Measurements from ENCODE around the gene LAPTM5. TPM values are rescaled to one million over a fixed set of nuclear protein-coding genes. Genes with fewer than 3 reads are reported as not detected.

LAPTM5 gene
- total and polyA plus RNA-seq, 2 of the 8 experiments (the other 6 are each of a cell fraction or from before 2014, with no cell fraction given) = 0.37 to 1.4 TPM

DNA sequence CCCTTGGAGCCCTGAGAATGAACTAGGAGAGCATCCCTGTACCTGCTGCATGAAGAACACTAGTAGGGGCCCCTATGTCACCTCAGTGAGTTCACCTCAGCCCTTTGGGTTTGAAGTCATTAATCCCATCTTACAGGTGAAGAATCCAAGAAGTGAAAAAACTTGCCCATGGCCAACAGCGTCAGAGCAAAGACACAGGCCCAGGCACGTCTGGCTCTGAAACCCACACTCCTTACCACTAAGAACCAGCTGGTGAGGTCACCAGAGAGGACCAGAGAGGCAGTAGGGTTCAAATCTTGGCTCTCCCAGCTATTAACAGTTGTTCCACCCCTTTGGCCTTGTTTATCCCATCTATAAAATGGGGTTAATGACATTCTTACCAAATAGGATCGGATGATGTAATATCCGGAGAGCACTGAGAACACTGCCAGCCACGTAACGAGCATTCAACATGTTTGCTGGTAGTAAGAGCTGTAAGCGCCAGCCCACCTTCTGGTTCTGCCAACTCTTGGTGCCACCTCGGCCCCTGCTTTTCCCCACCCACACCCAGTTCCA lies 43.0 kb downstream of the LAPTM5 start:
- Histone ChIP-seq H4K20me1 (replicated peaks in 1 of 2; ENCODE audit: control insufficient read depth in 1 of 2, insufficient read depth in 2 of 2, low read length in 2 of 2) (no peaks in the 10 kb centered on the region), H3K4me1 (replicated peaks in 1 of 4; ENCODE audit: control insufficient read depth in 3 of 4, insufficient read depth in 4 of 4, low read length in 3 of 4) (peaks cover 0 to 4% (median 1%) of the 10 kb centered on the region in 4 experiments; a peak in 5 of 7 replicates), H3K56ac (replicated peaks; ENCODE audit: insufficient read length, low read depth, low read length) (no peak overlapping the region), H4K8ac (ENCODE audit: extremely low read depth, insufficient read depth, low read length) (no peak overlapping the region), H2BK120ac (replicated peaks; ENCODE audit: low read depth, low read length) (no peak overlapping the region), H3K14ac (ENCODE audit: insufficient read length) (no peak overlapping the region), H3K23me2 (ENCODE audit: low read depth, low read length) (peaks cover 10% of the 10 kb centered on the region; the same call in 1 of the 2 replicates), H2BK12ac (ENCODE audit: low read depth, low read length) (no peak overlapping the region), H2BK15ac (ENCODE audit: low read length) (no peak overlapping the region), H2AFZ (ENCODE audit: low read length) (no peak overlapping the region), H3K36me3 (ENCODE audit: control insufficient read depth in 2 of 4, insufficient read depth in 4 of 4, low read length in 3 of 4) (no peaks in the 10 kb centered on the region), H3K79me1 (ENCODE audit: low read depth, low read length) (no peaks in the 10 kb centered on the region), H2BK20ac (ENCODE audit: low read length) (no peak overlapping the region), H3K9me3 (ENCODE audit: insufficient read depth in 2 of 2, low read depth in 1 of 2, low read length in 1 of 2) (peaks cover 10 to 11% of the 10 kb centered on the region in 2 experiments), H4K5ac (ENCODE audit: insufficient read length, low read depth, low read length) (no peak overlapping the region), H3K4ac (replicated peaks; ENCODE audit: insufficient read length, low read depth, low read length) (no peak overlapping the region), H3K4me2 (ENCODE audit: insufficient read depth in 1 of 2, low read depth in 2 of 2, low read length in 2 of 2) (no peak overlapping the region), H3K79me2 (ENCODE audit: control insufficient read depth in 1 of 2, insufficient read depth in 2 of 2, low read length in 2 of 2) (no peaks in the 10 kb centered on the region), H3K18ac (ENCODE audit: extremely low read depth, low read length) (no peak overlapping the region), H2AK5ac (ENCODE audit: low read depth, low read length) (no peak overlapping the region), H3K4me3 (ENCODE audit: extremely low read depth in 1 of 4, insufficient read depth in 2 of 4, low read depth in 3 of 4, low read length in 4 of 4) (no peak overlapping the region), H3K27ac (ENCODE audit: low read depth, low read length) (no peak overlapping the region), H4K91ac (replicated peaks; ENCODE audit: insufficient read length, low read length) (no peak overlapping the region), H3K23ac (ENCODE audit: insufficient read length) (no peak overlapping the region), H2BK5ac (ENCODE audit: low read depth, low read length) (no peak overlapping the region), H3K9ac (replicated peaks in 1 of 4; ENCODE audit: extremely low read depth in 1 of 4, low read depth in 3 of 4, low read length in 3 of 4) (no peak overlapping the region), H3K27me3 (replicated peaks in 1 of 4; ENCODE audit: control insufficient read depth in 3 of 4, extremely low read depth in 1 of 4, insufficient read depth in 3 of 4, low read length in 3 of 4) (no peaks in the 10 kb centered on the region)
- ChIA-PET CTCF (ENCODE audit: partially characterized antibody) (interaction anchor here (0.9 to 55.1 kb wide), 9 partner anchors 22 to 866 kb away, joined by 3 to 1640 read pairs (median 4); partner anchors contain the start of gene LAPTM5), POLR2A (ENCODE audit: partially characterized antibody) (no interaction called here)
- FAIRE-seq (no peak), DNase-seq (ENCODE audit: low read depth in 1 of 2, low spot score in 2 of 2) (no peak)
- 88% methylated on average over 8 of the region's 8 CpGs; no CpG with 5 or more reads in 1 of the 2 experiments for WGBS, 2 experiments (ENCODE audit: extremely low coverage in 1 of 2, insufficient coverage in 1 of 2, insufficient read length in 1 of 2, insufficient replicate concordance in 2 of 2, low coverage in 1 of 2, low lambda C conversion rate in 2 of 2, missing lambda C conversion rate in 1 of 2)
- TF ChIP-seq KDM1A (IDR thresholded peaks at IDR 0.05; ENCODE audit: borderline replicate concordance, low read length) (0 out of 2 replicates have a peak, but pooled peaks have one; percentile 33), CREB1 (IDR thresholded peaks at IDR 0.05) (no peak)
